DND-41 (cell line): ENCODE results near the gene CEP192.

Source experiments
- ATAC-seq: fragments of 200-7000 bp; cut with Tn5 transposase; 3 replicates; pipeline ENCODE4 v1.9.1; 2021; ENCODE audit warnings: low read depth; ENCODE audit not compliant: insufficient read depth
- DNase-seq: peaks from one replicate; pipeline ENCODE4 v3.0.0-alpha.2; 2020
- H2AFZ ChIP-seq: 2 replicates; pipeline ENCODE4 v1.6.0; 2012; ENCODE audit warnings: low read depth, low read length
- H3K27ac ChIP-seq: 2 replicates; pipeline ENCODE4 v1.5.1; 2012; ENCODE audit warnings: low read length, inconsistent platforms
- H3K27me3 ChIP-seq: fragments of 200-600 bp; sonication (generic); 2 replicates; pipeline ENCODE4 v1.6.0; 2012; ENCODE audit warnings: low read length, mild to moderate bottlenecking, inconsistent platforms; ENCODE audit not compliant: insufficient read depth, poor library complexity
- H3K36me3 ChIP-seq: 2 replicates; pipeline ENCODE4 v1.5.1; 2012; ENCODE audit warnings: low read length, inconsistent platforms; ENCODE audit not compliant: insufficient read depth
- H3K4me1 ChIP-seq: 2 replicates; pipeline ENCODE4 v1.5.1; 2012; ENCODE audit warnings: mild to moderate bottlenecking, low read length; ENCODE audit not compliant: insufficient read depth
- H3K4me2 ChIP-seq: 2 replicates; pipeline ENCODE4 v1.6.0; 2012; ENCODE audit warnings: mild to moderate bottlenecking, moderate library complexity, low read length, inconsistent platforms; ENCODE audit not compliant: insufficient read depth
- H3K4me3 ChIP-seq, 2 experiments: fragments of 200-600 bp in 1 of 2; shearing (Covaris generic) in 1 of 2; 2 replicates each; pipeline ENCODE4 v1.5.1; 2012 to 2016; ENCODE audit warnings: inconsistent platforms in 2 of 2, low read length in 2 of 2, mild to moderate bottlenecking in 2 of 2, low read depth in 1 of 2, moderate library complexity in 1 of 2
- H3K79me2 ChIP-seq: 2 replicates; pipeline ENCODE4 v1.6.0; 2012; ENCODE audit warnings: low read length, inconsistent platforms; ENCODE audit not compliant: insufficient read depth
- H3K9ac ChIP-seq: 2 replicates; pipeline ENCODE4 v1.6.0; 2012; ENCODE audit warnings: low read depth, mild to moderate bottlenecking, inconsistent platforms, low read length, moderate library complexity
- H3K9me3 ChIP-seq: 2 replicates; pipeline ENCODE4 v1.5.1; 2012; ENCODE audit warnings: low read length, moderate library complexity, mild to moderate bottlenecking, inconsistent platforms; ENCODE audit not compliant: insufficient read depth, severe bottlenecking
- H4K20me1 ChIP-seq: 2 replicates; pipeline ENCODE4 v1.6.0; 2012; ENCODE audit warnings: low read length; ENCODE audit not compliant: insufficient read depth
- EZH2 ChIP-seq: IDR thresholded peaks from 3 replicates; pipeline ENCODE4 v1.6.1; 2012; ENCODE audit warnings: borderline replicate concordance, low read depth, mild to moderate bottlenecking, moderate library complexity, low read length, inconsistent platforms; ENCODE audit not compliant: severe bottlenecking
- TF ChIP-seq, protein P1 (sequence below): IDR thresholded peaks from 2 replicates; pipeline ENCODE4 v1.5.1; 2012; ENCODE audit warnings: borderline replicate concordance, low read length, moderate library complexity, mild to moderate bottlenecking; ENCODE audit not compliant: poor library complexity, severe bottlenecking; ENCODE audit errors: extremely low read depth

The CEP192 gene

DNA sequence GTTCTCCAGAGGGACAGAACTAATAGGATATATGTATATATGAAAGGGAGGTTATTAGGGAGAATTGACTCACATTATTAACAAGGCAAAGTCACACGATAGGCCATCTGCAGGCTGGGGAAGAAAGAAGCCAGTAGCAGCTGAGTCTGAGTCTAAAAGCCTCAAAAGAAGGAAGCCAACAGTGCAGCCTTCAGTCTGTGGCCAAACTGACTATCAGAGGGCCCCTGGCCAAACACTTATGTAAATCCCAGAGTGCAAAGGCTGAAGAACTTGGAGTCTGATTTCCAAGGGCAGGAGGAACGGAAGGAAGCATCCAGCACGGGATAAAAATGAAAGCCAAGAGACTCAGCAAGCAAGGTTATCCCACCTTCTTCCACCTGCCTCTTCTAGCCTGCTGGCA is 119.4 kb downstream of the CEP192 start:
- DNase-seq = no peak
- Histone ChIP-seq H2AFZ (no peak overlapping the region), H3K79me2 (no peaks in the 10 kb centered on the region), H3K9ac (no peak overlapping the region), H3K4me2 (no peak overlapping the region), H3K27ac (no peak overlapping the region), H3K9me3 (no peaks in the 10 kb centered on the region), H3K4me3 (no peak overlapping the region), H3K36me3 (peaks cover 90% of the 10 kb centered on the region), H4K20me1 (no peaks in the 10 kb centered on the region), H3K4me1 (no peaks in the 10 kb centered on the region), H3K27me3 (no peaks in the 10 kb centered on the region)
- no peak for TF ChIP-seq EZH2
- TF ChIP-seq, protein P1, sequence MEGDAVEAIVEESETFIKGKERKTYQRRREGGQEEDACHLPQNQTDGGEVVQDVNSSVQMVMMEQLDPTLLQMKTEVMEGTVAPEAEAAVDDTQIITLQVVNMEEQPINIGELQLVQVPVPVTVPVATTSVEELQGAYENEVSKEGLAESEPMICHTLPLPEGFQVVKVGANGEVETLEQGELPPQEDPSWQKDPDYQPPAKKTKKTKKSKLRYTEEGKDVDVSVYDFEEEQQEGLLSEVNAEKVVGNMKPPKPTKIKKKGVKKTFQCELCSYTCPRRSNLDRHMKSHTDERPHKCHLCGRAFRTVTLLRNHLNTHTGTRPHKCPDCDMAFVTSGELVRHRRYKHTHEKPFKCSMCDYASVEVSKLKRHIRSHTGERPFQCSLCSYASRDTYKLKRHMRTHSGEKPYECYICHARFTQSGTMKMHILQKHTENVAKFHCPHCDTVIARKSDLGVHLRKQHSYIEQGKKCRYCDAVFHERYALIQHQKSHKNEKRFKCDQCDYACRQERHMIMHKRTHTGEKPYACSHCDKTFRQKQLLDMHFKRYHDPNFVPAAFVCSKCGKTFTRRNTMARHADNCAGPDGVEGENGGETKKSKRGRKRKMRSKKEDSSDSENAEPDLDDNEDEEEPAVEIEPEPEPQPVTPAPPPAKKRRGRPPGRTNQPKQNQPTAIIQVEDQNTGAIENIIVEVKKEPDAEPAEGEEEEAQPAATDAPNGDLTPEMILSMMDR = no peak
- ATAC-seq = no peak

DNA sequence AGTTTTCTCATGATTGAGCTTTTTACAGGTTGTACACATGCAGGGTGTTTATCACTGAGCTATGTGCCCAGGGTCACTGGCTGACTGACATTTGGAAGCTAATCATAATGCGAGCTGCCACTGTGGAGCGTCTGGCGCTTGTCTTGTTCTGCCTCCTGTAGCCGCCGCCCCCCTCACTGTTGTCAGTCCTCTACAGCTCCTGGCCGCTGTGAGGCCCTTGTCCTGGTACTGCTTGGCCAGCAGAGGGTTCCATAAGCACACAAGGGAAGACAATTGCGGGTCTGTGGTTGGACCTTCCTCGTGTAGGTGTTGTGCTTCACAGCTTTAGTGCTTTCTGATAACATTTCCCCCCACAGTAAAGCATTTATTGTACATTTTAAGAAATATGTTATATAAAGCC is 121.8 kb downstream of the CEP192 start:
- no peaks in the 10 kb centered on the region for H3K4me1 ChIP-seq
- ATAC-seq (peak; percentile 54; the same call in 2 of the 3 replicates), DNase-seq (peak; percentile 27)
- no peak overlapping the region for H3K4me3 ChIP-seq
- H3K9me3 ChIP-seq = no peaks in the 10 kb centered on the region
- TF ChIP-seq, protein P1 = peak; percentile 44
- TF ChIP-seq EZH2 = no peak
- no peak overlapping the region for H3K27ac ChIP-seq
- H3K36me3 ChIP-seq = peaks cover 84% of the 10 kb centered on the region
- no peaks in the 10 kb centered on the region for H4K20me1 ChIP-seq
- no peak overlapping the region for H2AFZ ChIP-seq
- no peaks in the 10 kb centered on the region for H3K79me2 ChIP-seq
- no peak overlapping the region for H3K9ac ChIP-seq
- no peak overlapping the region for H3K4me2 ChIP-seq
- no peaks in the 10 kb centered on the region for H3K27me3 ChIP-seq

DNA sequence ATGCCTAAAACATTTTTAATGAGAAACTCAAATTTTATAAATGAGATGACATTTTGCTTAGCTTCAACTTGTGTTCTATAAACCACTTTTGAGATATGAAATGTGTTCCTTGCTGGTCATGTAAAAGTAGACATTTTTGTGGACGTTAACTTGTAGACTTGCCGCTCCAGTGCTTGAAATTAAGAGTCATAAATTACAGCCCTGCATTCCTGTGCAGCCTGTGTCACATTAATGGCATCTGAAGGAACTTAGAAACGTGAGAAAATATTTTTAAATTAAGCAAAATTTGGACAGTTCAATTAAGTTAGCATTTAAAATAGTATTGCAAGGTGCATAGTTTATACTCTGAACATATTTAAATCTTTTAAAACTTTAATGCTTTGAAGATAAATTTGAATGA is 129.1 kb downstream of the CEP192 start:
- Histone ChIP-seq H3K9me3 (no peaks in the 10 kb centered on the region), H4K20me1 (no peaks in the 10 kb centered on the region), H3K4me3 (no peak overlapping the region), H2AFZ (no peak overlapping the region), H3K27ac (no peak overlapping the region), H3K4me1 (no peaks in the 10 kb centered on the region), H3K36me3 (peaks cover 57% of the 10 kb centered on the region), H3K27me3 (no peaks in the 10 kb centered on the region), H3K4me2 (no peak overlapping the region), H3K79me2 (no peaks in the 10 kb centered on the region), H3K9ac (no peak overlapping the region)
- DNase-seq (no peak), ATAC-seq (no peak)
- TF ChIP-seq, protein P1 = no peak
- TF ChIP-seq EZH2 = no peak

DNA sequence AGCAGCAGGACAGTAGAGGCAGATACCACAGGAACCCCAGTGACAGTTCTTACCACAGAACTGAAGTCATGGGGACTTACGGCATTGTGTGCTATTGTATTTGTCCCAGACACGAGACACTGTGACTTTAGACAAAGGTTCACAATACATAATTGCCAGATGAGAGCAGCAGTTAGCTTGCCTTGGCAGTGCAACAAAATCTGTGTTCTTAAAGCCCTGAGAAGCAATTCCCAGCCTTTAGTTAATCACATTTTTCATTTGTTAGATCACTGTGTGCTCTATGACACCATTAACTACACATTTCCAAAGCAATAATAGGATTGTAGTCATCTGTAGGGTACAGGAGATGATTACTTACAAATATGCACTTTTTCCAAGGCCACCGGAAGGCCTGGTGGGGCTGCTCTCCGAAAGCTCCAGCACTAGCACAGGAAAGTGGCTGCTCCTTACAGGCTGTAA is 129.8 kb downstream of the CEP192 start:
- H3K9ac ChIP-seq = no peak overlapping the region
- no peaks in the 10 kb centered on the region for H4K20me1 ChIP-seq
- no peak for ATAC-seq
- no peaks in the 10 kb centered on the region for H3K9me3 ChIP-seq
- no peak overlapping the region for H3K4me3 ChIP-seq
- H3K27ac ChIP-seq = no peak overlapping the region
- no peak for DNase-seq
- no peaks in the 10 kb centered on the region for H3K4me1 ChIP-seq
- H2AFZ ChIP-seq = no peak overlapping the region
- H3K79me2 ChIP-seq = no peaks in the 10 kb centered on the region
- no peaks in the 10 kb centered on the region for H3K27me3 ChIP-seq
- H3K36me3 ChIP-seq = peaks cover 56% of the 10 kb centered on the region
- H3K4me2 ChIP-seq = no peak overlapping the region
- no peak for TF ChIP-seq EZH2
- TF ChIP-seq, protein P1 = no peak
